AG10803 (cell line): ENCODE results near the gene PILRB.

Source experiments
- DNase-seq: peaks from one replicate; pipeline ENCODE4 v3.0.0; 2010; ENCODE audit warnings: low read depth
- H3K4me3 ChIP-seq: 2 replicates; pipeline ENCODE4 v1.5.1; 2011; ENCODE audit warnings: mild to moderate bottlenecking, low read length, control low read depth
- CTCF ChIP-seq: conservative IDR thresholded peaks from 2 replicates; pipeline ENCODE4 v1.5.1; 2011; ENCODE audit warnings: mild to moderate bottlenecking, low read length, control low read depth, inconsistent platforms

Gene PILRB

GRCh38 chr7:100352984-100353684 is 4.8 kb upstream of the PILRB start:
- DNase-seq, result no peak
- H3K4me3 ChIP-seq, result no peak overlapping the region
- TF ChIP-seq CTCF, result no peak

GRCh38 chr7:100353685-100354330 is 4.1 kb upstream of the PILRB start:
- no peak for DNase-seq
- TF ChIP-seq CTCF, result no peak
- H3K4me3 ChIP-seq, result no peak overlapping the region

- no peak overlapping the region for H3K4me3 ChIP-seq
- no peak for TF ChIP-seq CTCF
- no peak for DNase-seq
Observed at GRCh38 chr7:100356416-100357068, 1.4 kb upstream of the PILRB start.

- DNase-seq, result no peak
- no peak overlapping the region for H3K4me3 ChIP-seq
- no peak for TF ChIP-seq CTCF
Observed at GRCh38 chr7:100357131-100357561, 771 bp upstream of the PILRB start.

GRCh38 chr7:100358857-100359212 is 918 bp downstream of the PILRB start:
- no peak overlapping the region for H3K4me3 ChIP-seq
- no peak for TF ChIP-seq CTCF
- no peak for DNase-seq

GRCh38 chr7:100360135-100360854 is 2.4 kb downstream of the PILRB start:
- DNase-seq, result no peak
- no peak for TF ChIP-seq CTCF
- no peak overlapping the region for H3K4me3 ChIP-seq
